Loucy (cell line): Measurements from ENCODE around the gene HOXA3.

ENCODE experiments used
- EZH2phosphoT487 ChIP-seq: fragments of 200-600 bp; IDR thresholded peaks from 2 replicates; pipeline ENCODE4 v1.6.1; 2018; ENCODE audit warnings: antibody characterized with exemption, mild to moderate bottlenecking, moderate library complexity, borderline replicate concordance
- TF ChIP-seq, protein P1 (sequence below): fragments of 200-600 bp; sonication (generic); conservative IDR thresholded peaks from 2 replicates; pipeline ENCODE4 v1.5.1; 2014; ENCODE audit warnings: mild to moderate bottlenecking, antibody characterized with exemption, low read length

DNA sequence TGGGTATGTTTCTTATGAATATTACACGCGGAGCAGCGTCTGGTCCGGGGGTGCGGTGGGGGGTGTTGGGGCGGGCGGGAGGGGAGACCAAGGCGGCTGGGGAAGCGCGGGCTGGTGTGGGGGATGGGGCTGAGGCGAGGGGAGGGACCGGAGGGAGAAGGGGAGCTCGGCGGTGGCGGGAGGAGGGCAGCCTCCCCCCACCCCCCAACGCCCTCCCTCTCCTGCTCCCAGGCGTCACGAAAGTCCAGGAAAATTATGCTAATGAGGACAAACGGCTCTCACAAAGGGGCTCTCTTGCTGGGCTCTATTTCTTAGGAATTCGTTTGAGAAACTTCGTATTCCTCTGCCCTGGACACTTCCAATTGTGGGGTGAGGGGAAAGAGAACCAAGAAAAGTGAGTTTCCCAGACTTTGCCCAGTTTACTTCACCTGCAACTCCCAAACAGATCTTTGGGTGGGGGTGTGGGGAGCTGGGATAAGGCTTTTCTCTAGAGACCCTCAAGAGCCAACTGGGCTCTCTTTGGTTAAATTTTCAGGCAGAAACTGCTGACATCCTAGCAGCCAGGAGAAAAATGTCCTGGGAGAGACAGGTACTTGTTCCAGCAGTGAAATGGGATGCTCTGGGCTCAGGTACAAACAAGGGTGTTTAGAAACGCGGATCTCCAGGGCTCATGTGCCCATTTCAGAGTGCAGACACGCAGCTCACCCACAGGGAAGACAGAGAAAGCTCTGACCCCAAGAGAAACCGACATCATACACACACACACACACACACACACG is 38.2 kb downstream of the HOXA3 start:
- TF ChIP-seq, protein P1, sequence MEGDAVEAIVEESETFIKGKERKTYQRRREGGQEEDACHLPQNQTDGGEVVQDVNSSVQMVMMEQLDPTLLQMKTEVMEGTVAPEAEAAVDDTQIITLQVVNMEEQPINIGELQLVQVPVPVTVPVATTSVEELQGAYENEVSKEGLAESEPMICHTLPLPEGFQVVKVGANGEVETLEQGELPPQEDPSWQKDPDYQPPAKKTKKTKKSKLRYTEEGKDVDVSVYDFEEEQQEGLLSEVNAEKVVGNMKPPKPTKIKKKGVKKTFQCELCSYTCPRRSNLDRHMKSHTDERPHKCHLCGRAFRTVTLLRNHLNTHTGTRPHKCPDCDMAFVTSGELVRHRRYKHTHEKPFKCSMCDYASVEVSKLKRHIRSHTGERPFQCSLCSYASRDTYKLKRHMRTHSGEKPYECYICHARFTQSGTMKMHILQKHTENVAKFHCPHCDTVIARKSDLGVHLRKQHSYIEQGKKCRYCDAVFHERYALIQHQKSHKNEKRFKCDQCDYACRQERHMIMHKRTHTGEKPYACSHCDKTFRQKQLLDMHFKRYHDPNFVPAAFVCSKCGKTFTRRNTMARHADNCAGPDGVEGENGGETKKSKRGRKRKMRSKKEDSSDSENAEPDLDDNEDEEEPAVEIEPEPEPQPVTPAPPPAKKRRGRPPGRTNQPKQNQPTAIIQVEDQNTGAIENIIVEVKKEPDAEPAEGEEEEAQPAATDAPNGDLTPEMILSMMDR: no peak
- no peak for TF ChIP-seq EZH2phosphoT487
